WI38 (cell line): ENCODE results near the gene BNIP3.

Experiments used
- H3K4me3 ChIP-seq: 2 replicates; pipeline ENCODE4 v1.5.1; 2011; ENCODE audit warnings: low read depth, mild to moderate bottlenecking, control low read depth, low read length
- TF ChIP-seq, protein P1 (sequence below): IDR thresholded peaks from 2 replicates; pipeline ENCODE4 v1.5.1; 2012; ENCODE audit warnings: low read depth, mild to moderate bottlenecking, control low read depth, low read length

Gene BNIP3

DNA sequence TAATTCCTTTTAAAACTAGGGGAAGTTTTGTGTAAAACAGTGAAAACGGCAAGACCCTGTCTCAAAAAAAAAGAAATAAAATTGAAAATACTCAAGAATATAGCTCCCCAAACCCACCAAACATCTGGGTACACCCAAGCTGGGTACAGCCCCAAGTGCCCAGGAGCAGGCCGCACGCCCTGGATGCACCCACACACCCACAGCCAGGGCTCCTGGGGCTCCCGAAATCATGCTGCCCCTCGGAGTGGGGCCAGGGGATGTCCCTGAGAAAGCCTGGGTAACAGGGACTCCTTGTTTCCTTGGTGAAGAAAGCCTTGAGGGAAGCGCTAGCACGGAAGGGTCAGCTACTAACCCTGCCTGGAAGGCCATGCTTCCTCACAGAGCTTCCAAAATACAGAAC is 10.1 kb downstream of the BNIP3 start:
- H3K4me3 ChIP-seq: no peak overlapping the region
- TF ChIP-seq, protein P1, sequence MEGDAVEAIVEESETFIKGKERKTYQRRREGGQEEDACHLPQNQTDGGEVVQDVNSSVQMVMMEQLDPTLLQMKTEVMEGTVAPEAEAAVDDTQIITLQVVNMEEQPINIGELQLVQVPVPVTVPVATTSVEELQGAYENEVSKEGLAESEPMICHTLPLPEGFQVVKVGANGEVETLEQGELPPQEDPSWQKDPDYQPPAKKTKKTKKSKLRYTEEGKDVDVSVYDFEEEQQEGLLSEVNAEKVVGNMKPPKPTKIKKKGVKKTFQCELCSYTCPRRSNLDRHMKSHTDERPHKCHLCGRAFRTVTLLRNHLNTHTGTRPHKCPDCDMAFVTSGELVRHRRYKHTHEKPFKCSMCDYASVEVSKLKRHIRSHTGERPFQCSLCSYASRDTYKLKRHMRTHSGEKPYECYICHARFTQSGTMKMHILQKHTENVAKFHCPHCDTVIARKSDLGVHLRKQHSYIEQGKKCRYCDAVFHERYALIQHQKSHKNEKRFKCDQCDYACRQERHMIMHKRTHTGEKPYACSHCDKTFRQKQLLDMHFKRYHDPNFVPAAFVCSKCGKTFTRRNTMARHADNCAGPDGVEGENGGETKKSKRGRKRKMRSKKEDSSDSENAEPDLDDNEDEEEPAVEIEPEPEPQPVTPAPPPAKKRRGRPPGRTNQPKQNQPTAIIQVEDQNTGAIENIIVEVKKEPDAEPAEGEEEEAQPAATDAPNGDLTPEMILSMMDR: no peak

- H3K4me3 ChIP-seq: no peak overlapping the region
- TF ChIP-seq, protein P1: no peak
Measured at GRCh38 chr10:131970946-131971345, 10.8 kb downstream of the BNIP3 start.

- TF ChIP-seq, protein P1: no peak
- no peak overlapping the region for H3K4me3 ChIP-seq
Measured at GRCh38 chr10:131968949-131969348, 12.8 kb downstream of the BNIP3 start.

DNA sequence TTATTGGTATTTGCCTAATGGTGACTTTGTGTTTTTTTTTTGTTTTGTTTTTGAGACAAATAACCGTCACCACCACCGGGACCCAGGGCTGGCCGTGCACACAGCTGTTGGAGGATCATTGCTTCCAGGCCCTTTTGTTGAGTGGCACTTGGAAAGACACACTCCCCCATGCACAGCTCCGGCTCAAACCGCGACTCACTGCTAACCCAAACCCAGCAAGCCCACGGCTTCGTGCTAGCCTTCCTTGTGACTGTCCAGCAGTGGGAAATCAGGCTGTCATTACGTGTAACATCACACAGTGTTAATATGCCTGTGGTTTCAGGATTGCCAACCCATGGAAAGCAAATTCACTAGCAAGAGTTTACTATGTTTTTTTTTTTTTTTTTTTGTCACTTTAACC is 17.4 kb downstream of the BNIP3 start:
- TF ChIP-seq, protein P1: no peak
- no peak overlapping the region for H3K4me3 ChIP-seq

DNA sequence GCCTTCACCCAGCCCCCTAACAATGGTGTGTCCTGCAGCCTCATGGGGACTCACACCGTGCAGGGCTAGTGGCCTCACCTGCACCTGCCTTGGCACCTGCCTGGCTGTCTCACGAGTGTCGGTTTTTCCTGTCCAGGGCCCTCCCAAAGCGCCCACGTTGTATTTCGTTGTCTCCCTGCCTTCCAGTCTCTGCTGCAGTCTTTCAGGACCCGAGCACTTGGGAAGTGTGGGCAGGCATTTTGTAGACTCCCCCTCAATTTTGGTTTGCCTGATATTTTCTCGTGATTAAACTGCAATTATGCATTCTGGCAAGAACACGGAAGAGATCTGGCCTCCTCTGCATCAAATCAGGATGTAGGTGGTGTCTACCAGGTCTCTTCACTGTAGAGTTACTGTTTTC is 17.9 kb downstream of the BNIP3 start:
- no peak overlapping the region for H3K4me3 ChIP-seq
- TF ChIP-seq, protein P1: no peak

GRCh38 chr10:131963350-131963749 is 18.4 kb downstream of the BNIP3 start:
- H3K4me3 ChIP-seq: no peak overlapping the region
- TF ChIP-seq, protein P1: no peak

DNA sequence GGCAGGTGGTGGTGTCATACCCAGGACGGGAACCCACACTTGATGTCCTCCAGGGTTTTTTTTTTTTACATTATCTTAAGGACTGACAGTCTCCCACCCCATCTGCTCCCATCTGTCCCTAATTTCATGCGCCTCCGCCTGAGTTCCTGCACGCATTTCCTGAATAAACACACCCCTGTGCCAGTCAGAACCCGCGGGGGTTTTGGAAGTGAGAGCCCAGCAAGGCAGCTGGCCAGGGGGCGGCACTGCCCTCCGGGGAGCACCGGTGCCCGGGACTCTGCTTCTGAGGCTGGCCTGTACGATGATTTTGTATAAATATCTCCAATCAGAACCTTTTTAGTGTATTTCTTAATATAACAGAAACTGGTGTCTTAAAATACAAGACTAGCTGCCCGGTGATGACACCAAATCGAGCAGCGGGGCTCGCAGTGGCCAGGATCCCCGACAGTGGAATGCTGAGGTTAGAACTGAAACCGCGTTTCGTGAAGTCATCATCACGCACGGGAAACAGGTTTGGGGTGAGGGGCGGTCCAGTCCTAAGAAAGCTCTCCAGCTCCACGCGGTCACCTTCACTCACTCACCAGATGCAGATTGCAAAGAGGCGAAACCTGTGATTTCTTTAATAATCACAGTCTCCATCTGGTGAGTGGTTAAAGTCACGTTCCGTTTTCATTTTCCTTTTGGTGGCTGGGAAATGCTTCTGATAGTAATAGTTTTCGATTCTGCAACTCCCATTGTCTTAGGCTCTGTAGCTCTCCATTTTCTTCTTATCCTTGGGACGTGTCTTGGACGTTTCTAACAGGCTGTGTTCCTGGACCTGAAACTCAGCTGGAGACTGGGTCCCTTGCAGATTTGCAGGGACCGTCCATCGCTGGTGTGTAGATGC is 19.7 kb downstream of the BNIP3 start:
- TF ChIP-seq, protein P1: no peak
- H3K4me3 ChIP-seq: no peak overlapping the region
